GM18508 (cell line): ENCODE results near the gene NYAP2.

ENCODE experiments used
- ATAC-seq: cut with Tn5 transposase; IDR thresholded peaks from one replicate; pipeline ENCODE4 v1.9.1; 2021; ENCODE audit warnings: moderate number of reproducible peaks; ENCODE audit not compliant: insufficient read depth, unreplicated experiment

The NYAP2 gene

GRCh38 chr2:225612636-225613035 is 213.1 kb downstream of the NYAP2 start:
- ATAC-seq = no peak

GRCh38 chr2:225614915-225615314 is 215.4 kb downstream of the NYAP2 start:
- no peak for ATAC-seq

DNA sequence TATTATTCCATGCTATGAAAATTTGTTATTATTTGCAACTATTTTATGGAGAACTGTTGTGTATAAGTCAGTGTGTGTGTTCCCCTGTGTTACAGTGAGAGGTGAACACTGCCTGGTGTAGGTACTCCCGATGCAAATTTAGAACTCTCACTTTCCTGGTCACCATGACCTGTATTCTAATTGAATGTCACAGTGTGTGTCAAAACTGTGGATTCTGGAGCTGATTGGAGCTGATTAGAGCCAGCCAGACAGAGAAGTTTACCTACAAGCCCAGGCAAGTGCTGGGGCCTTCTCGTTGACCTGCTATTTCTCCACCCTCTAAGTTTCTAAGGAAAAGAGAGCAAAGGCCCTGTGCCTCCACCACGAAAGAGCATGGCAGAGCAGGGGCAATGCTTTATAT is 216.0 kb downstream of the NYAP2 start:
- no peak for ATAC-seq

DNA sequence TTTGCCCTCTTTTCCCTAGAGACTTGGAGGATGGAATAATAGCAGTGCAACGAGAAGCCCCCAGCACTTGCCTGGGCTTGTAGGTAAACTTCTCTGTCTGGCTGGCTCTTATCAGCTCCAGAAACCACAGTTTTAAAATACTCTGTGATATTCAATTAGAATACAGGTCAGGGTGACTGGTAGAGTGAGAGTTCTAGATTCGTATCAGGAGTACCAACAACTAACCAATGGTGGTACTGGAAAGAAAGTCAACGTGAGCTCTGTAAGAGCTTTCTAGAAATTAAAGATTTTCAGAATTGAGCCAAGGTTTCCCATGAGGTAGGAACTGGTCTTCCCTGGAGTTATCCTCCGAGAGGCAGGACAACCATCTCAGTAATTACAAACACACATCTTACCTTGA is 216.9 kb downstream of the NYAP2 start:
- no peak for ATAC-seq

- no peak for ATAC-seq
These were observed 217.3 kb downstream of the NYAP2 start for GRCh38 chr2:225616848-225617247.

DNA sequence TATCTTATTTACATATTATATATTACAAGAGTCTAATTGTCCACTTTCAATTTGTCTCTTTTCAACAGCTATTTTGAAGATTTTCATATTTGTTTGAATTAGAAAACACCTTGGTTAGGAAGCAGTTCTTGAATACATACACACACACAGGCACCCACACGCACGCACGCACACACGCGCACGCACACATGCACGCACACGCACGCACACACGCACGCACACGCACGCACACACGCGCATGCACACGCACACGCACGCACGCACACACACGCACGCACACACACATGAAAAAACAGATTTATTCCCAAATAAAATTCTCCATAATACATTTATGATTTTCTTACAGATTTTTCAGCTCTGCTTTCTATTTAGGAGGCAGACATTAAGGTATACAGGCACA is 220.7 kb downstream of the NYAP2 start:
- ATAC-seq = no peak

DNA sequence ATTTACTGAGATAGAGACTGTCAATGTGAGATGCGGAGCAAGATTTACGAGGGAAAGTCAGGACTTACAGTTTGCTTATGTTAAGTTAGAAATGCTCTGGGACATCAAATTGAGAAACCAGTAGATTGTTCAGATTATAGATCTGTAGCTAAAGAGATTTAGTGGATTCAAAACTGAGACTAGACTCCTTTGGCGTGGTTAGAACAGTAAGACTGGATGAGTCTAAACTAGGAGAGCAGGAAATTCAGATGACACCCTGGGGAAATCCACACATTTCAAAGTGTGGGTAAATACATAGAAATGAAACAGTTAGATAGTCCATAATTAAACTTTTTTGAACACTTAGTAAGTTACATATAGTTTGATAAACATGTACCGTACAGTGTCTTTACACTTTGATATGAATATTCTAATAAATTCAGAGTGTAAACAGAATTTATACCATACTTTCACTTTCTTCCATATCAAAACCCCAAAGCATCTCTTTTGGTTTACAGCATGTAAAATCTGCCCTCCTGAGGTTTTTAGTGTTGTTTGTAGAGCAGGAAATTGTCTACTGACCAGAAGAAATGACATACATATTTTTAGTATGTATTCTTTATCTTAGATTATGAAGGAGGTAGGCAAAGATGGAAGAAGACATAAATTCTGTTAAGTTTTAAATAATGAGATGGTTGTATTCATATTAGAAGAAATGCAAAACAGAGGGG is 231.5 kb downstream of the NYAP2 start:
- ATAC-seq = no peak

DNA sequence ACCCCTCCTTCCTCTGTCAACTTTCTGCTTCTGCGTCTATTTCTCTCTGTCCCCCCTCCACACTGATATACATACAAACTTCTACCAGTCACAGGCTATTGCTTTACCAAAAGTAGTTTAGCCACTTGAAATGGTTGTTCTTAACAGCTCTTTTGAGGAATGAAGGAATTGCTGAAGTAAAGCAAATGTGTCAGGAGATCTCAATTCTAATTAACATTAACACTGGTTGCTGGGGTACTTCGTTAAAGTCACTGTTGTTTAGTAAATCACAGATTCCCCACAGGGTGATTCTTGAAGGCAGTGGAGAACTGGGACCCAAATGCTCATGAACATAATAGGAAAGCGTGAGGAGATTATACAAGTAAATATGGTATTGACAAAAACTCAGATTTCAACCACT is 232.8 kb downstream of the NYAP2 start:
- no peak for ATAC-seq

DNA sequence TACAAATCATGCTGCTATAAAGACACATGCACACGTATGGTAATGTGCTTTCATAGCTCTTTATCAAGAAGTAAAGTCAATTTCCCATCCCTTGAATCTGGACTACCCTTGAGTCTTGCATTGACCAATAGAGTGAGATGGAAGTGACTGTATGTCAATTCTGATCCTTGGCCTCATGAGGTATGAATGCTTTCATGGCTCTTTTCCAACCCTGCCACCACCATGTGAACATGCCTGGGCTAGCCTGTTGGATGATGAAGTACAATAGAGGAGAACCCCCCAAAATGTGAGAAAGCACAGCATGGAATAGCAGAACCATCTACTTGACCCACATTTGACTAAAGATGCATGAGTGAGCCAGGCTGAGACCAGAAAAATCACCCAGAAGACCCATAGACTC is 237.0 kb downstream of the NYAP2 start:
- ATAC-seq = no peak

- ATAC-seq = no peak
These were observed 237.7 kb downstream of the NYAP2 start for GRCh38 chr2:225637259-225637658.

DNA sequence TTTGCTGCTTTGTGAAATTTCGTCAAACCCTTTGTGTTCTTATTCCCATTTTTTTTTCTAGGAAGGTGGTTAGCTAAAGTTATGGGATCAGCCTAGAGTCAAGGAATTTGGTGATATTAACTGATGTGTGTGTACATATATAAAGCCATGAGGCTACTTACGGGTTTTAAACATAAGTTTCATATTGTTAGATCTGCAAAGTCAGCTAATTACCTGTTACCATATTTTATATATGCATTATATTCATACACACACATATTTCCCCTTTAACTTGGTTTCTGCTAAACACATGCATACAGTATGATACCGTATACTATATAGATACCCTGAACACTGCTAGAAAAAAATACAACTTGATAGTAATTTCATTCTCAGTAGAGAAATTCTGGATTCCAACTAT is 241.0 kb downstream of the NYAP2 start:
- ATAC-seq = no peak

DNA sequence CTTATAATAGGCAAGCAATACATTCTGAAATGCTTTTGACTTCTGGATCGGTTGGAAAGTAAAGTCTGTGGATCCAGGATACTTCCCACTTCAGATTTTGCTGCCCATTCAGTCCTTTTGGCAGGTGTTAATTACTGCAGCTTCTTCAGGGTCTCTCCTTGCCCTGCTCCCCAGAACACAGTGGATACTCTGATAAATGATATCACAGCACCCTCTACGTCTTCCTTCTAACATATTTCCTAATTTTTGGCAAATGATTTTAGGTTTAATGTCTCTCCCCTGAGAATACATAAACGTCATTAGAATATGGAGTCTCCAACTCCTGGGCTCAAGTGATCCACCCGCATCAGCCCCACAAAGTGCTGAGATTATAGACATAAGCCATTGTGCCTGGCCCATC is 249.8 kb downstream of the NYAP2 start:
- ATAC-seq = no peak

DNA sequence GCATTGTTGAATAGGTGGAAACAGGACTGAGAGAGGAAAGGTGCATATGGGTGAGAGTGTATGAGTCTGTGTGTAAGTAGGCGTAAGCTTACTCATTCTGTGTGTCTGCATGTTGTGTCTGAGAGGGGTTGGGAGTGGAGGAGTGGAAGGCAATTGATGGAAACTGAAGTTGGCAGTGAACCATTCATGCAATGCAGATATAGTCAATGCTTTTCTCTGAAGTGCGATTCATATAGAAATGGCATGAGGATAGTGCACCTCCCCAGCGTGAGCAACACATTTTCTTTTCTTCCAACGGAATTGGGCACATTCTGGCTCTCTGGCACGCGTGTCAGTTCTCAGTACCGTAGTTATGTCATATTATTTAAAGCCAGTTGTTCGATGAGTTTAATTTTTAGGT is 250.5 kb downstream of the NYAP2 start:
- ATAC-seq = no peak

DNA sequence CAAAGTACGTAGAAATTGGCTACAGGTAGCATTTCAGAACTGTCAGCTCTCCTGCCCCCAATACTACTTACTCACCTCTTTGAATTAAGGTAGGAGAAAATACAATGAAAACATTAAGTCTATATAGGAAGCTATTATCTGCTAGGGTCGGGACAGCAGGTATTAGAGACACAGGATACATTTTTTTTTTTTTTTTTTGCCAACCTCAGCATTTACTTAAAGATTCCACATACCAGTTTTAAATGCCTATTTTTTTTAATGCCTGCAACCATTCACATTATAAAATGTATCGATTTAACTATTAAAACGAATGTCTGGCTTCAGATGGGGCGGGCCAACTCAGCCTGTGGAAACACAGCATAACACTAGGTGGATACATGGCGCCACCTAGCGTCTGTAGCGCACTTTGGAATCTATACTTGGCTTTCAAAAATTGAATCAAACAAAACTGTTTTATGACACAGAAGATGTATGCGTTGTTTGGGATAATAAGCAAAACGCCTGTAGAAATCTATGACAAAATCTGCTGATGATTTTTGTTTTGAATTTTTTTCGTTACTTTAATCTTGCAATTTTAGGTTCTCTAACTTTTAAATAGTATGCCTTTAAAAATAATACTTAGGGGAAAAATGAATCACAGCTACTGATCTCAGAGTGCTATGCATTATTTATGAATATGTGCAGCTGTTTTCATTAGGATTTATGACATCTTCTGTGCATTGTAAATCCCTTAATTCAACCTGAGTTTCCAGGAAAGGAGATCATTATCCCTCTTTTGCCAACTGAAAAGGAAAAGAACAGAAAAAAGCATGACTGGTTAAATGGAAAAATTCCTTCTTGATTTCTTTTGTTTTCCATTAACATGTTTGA is 261.0 kb downstream of the NYAP2 start:
- ATAC-seq = peak; percentile 83

GRCh38 chr2:225662101-225662500 is 262.6 kb downstream of the NYAP2 start:
- ATAC-seq = no peak

GRCh38 chr2:225667445-225667844 is 267.9 kb downstream of the NYAP2 start:
- no peak for ATAC-seq

- peak; percentile 94 for ATAC-seq
These were observed 269.2 kb downstream of the NYAP2 start for GRCh38 chr2:225668606-225669266.

DNA sequence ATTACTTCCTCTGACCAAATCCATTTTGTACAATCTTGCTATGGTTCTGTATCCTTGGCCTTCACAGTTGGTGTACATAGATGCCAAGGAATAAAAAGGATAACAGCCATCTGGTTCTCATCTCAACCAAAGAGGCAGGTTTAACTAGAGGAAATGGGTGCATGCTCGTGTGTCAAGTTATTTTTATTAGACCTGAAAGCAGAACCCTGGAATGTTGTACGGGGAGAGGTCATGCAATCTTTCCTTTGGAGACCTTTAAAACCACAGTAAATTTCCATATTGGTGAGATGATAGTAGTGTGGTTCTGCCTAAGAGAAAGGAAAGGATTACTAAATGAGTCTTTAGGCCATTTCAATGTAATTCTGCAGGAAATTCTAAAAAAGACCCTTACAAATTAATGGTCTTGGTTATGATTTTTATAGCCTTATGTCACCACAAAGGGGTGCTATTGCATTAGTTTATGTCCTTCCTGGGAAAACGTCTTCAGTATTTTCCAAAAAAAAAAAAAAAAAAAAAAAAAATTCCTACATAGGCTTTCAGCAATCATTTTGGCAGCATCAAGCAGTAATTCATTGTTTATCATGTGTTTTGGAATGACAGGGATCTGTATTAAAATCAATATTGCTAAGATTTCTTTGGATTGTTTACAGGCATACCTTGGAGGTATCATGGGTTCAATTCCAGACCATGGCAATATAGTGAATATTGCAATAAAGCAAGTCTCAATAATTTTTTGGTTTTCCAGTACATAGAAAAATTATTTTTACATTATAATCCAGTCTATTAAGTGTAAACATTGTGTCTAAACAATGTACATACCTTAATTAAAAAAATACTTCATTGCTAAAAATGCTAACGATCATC is 270.8 kb downstream of the NYAP2 start:
- no peak for ATAC-seq

DNA sequence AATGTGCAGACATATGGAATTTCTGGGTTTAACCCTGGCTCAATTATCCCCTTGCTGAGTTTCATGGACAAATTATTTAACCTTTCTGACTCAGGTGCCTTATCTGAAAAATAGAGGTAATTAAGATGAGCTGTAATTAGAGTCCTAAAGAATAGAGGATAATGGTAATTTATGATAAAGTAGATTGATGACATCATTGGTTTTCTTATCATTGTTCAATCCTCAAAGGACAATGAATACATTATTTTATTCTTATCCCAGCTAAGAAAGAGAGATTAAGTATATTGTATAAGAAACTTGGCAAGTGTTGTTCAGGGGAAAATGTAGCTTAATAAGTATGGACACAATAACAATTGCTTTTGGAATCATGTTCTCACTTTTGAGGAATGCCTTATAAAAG is 279.3 kb downstream of the NYAP2 start:
- no peak for ATAC-seq

- no peak for ATAC-seq
These were observed 283.7 kb downstream of the NYAP2 start for GRCh38 chr2:225683258-225683657.
